Testis (tissue), 3 donors: ENCODE measurements around the gene GPATCH8. TPM values are rescaled to one million over a fixed set of nuclear protein-coding genes. Genes with fewer than 3 reads are reported as not detected.

ENCODE experiments used
- DNase-seq: peaks from one replicate; pipeline ENCODE4 v3.0.0-alpha.2; 2019
- H3K27ac ChIP-seq, 2 donors: fragments of 200-600 bp; sonication (generic); one replicate each; pipeline ENCODE4 v1.5.1; 2019
- H3K27me3 ChIP-seq: fragments of 200-600 bp; sonication (generic); one replicate; pipeline ENCODE4 v1.5.1; 2019
- H3K36me3 ChIP-seq: fragments of 200-600 bp; sonication (generic); one replicate; pipeline ENCODE4 v1.5.1; 2017; ENCODE audit warnings: low read depth; ENCODE audit errors: missing control alignments
- H3K4me1 ChIP-seq: fragments of 200-600 bp; sonication (generic); one replicate; pipeline ENCODE4 v1.5.1; 2019
- H3K4me3 ChIP-seq, 2 donors: fragments of 200-600 bp; sonication (generic); one replicate each; pipeline ENCODE4 v1.5.1; 2017 to 2019
- H3K9me3 ChIP-seq: fragments of 200-600 bp; sonication (generic); one replicate; pipeline ENCODE4 v1.5.1; 2017
- POLR2A ChIP-seq: fragments of 450-650 bp; IDR thresholded peaks from one replicate; pipeline ENCODE4 v1.6.1; 2017; ENCODE audit warnings: antibody characterized with exemption, mild to moderate bottlenecking, moderate library complexity
- WGBS, 2 donors: methylation state at CpG; one replicate each; pipeline ENCODE4 v1.1.5; 2018; 5-methylcytosine and 5-hydroxymethylcytosine counted together
- intact Hi-C: fragments of 100-400 bp; cut with DNase I; formaldehyde crosslinking; loops from one replicate; pipeline ENCODE4 v1.15.1; 2023; ENCODE audit warnings: low total_unique reads
- polyA plus RNA-seq: library from polyadenylated mRNA; stranded (reverse); fragments of 350-450 nt; fragmentation: Illumina TruSeq; extraction: RNeasy Lipid Tissue Mini Kit (QIAGEN cat#74804); gene quantifications from one replicate; pipeline ENCODE4 v1.2.3, GENCODE V29; 2014; ENCODE audit warnings: low read depth, low replicate concordance; ENCODE audit not compliant: insufficient read depth
- total RNA-seq, 2 donors: library from RNA; depleted of rRNA; stranded (reverse); fragments of >200 nt; gene quantifications; one replicate each; pipeline ENCODE4 v1.2.3, GENCODE V29; 2016
- TF ChIP-seq, protein P1 (sequence below), 3 experiments: fragments of 450-650 bp in 2 of 3; fragments of 200-600 bp in 1 of 3; sonication (generic) in 1 of 3; IDR thresholded peaks; one replicate each; pipeline ENCODE4 v1.5.1; 2016 to 2019; ENCODE audit warnings: antibody characterized with exemption in 3 of 3, mild to moderate bottlenecking in 2 of 3, moderate library complexity in 1 of 3

The GPATCH8 gene
- total and polyA plus RNA-seq, 3 donors from 2014 or later, result 32.8 to 70.0 (median 69.2) TPM

DNA sequence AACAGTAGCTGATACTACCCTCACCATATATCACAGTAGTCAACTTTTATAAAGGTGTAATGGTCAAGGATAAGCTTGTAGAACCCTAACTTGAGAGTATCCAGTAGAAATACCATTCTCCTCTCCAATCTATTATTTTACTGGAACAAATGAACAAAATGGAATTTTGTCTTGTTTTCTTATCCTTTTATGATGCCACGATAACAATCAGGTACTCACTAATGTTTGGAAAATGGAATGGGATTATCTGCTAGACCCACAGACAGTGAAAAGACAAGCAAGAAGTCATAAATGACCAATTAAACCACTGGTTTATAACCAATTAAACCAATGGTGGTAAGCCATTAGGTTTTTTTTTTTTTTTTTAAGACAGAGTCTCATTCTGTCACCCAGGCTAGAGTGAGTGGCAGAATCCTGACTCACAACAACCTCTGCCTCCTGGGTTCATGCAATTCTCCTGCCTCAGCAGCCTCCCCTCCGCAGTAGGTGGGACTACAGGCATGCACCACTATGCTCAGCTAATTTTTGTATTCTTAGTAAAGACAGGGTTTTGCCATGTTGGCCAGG, 10.4 kb downstream of the GPATCH8 start:
- TF ChIP-seq POLR2A, result no peak
- TF ChIP-seq, protein P1, sequence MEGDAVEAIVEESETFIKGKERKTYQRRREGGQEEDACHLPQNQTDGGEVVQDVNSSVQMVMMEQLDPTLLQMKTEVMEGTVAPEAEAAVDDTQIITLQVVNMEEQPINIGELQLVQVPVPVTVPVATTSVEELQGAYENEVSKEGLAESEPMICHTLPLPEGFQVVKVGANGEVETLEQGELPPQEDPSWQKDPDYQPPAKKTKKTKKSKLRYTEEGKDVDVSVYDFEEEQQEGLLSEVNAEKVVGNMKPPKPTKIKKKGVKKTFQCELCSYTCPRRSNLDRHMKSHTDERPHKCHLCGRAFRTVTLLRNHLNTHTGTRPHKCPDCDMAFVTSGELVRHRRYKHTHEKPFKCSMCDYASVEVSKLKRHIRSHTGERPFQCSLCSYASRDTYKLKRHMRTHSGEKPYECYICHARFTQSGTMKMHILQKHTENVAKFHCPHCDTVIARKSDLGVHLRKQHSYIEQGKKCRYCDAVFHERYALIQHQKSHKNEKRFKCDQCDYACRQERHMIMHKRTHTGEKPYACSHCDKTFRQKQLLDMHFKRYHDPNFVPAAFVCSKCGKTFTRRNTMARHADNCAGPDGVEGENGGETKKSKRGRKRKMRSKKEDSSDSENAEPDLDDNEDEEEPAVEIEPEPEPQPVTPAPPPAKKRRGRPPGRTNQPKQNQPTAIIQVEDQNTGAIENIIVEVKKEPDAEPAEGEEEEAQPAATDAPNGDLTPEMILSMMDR (IDR thresholded peaks at IDR 0.05), result no peak
- WGBS, 2 donors, result 86 to 88% methylated on average over 2 of the region's 2 CpGs
- intact Hi-C loops, result no loop called here
- Histone ChIP-seq H3K36me3 (no peaks in the 10 kb centered on the region), H3K27me3 (no peaks in the 10 kb centered on the region), H3K4me1 (no peaks in the 10 kb centered on the region), H3K27ac (no peak overlapping the region), H3K9me3 (no peaks in the 10 kb centered on the region), H3K4me3 (no peak overlapping the region)
- DNase-seq, result no peak

DNA sequence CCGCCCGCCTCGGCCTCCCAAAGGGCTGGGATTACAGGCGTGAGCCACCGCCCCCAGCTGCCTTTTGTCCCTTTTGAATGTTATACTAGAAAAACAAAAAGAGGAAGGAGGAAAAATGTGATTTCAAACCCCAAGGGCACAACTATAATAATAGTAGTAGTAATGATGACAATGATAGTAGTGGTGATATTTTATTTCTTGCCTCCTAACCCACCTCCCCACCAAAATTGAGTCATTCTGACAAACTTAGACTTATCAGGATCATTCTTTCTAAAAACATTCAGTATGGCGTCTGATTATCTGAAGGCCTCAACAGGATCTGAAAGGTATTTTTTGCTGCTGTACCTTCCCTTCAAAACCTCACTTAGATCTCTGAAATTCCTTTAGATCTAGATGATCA, 13.6 kb downstream of the GPATCH8 start:
- H3K36me3 ChIP-seq, result no peaks in the 10 kb centered on the region
- 91 to 95% methylated on average over 6 of the region's 6 CpGs for WGBS, 2 donors
- no peak overlapping the region for H3K27ac ChIP-seq
- no peaks in the 10 kb centered on the region for H3K4me1 ChIP-seq
- H3K9me3 ChIP-seq, result no peaks in the 10 kb centered on the region
- intact Hi-C loops, result no loop called here
- no peak overlapping the region for H3K4me3 ChIP-seq
- DNase-seq, result no peak
- no peaks in the 10 kb centered on the region for H3K27me3 ChIP-seq
- TF ChIP-seq, protein P1 (IDR thresholded peaks at IDR 0.05), result no peak
- no peak for TF ChIP-seq POLR2A

DNA sequence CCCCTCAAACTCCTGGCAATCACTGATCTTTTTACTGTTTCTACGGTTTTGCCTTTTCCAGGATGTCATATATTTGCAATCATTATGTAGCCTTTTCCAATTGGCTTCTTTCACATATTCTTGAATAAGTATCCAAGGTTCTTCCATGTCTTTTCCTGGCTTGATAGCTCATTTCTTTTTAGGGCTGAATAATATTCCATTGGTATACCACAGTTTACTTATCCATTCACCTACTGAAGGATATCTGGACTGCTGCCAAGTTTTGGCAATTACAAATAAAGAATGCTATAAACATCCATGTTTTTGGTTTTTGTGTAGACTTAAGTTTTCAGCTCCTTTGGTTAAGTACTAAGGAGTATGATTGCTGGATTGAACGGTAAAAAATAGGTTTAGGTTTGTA, 16.0 kb downstream of the GPATCH8 start:
- Histone ChIP-seq H3K36me3 (no peaks in the 10 kb centered on the region), H3K9me3 (no peaks in the 10 kb centered on the region), H3K4me3 (no peak overlapping the region), H3K4me1 (no peaks in the 10 kb centered on the region), H3K27ac (no peak overlapping the region), H3K27me3 (no peaks in the 10 kb centered on the region)
- TF ChIP-seq, protein P1 (IDR thresholded peaks at IDR 0.05), result no peak
- TF ChIP-seq POLR2A, result no peak
- no peak for DNase-seq
- intact Hi-C loops, result no loop called here
- 85 to 87% methylated on average over 2 of the region's 2 CpGs for WGBS, 2 donors

DNA sequence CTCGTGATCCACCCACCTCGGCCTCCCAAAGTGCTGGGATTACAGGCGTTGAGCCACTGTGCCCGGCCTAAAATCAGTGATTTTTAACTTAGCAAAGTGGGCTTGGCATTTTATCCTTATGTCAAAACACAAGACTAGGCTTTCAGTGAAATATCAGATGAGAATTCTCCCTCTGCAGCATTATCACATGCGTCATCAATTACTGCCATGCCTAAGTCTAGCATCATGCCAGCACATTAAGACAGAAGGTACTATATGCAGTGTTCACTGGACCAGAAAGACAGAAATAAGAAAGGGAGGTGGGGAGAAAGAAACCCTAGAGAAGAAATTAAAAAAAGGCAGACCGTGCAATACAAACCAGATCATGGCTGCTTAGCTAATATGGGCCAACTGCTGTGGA, 29.8 kb downstream of the GPATCH8 start:
- intact Hi-C loops, result no loop called here
- WGBS, 2 donors, result 92 to 94% methylated on average over 6 of the region's 6 CpGs
- Histone ChIP-seq H3K4me3 (no peak overlapping the region), H3K36me3 (no peaks in the 10 kb centered on the region), H3K27me3 (no peaks in the 10 kb centered on the region), H3K4me1 (no peaks in the 10 kb centered on the region), H3K27ac (no peak overlapping the region), H3K9me3 (no peaks in the 10 kb centered on the region)
- no peak for TF ChIP-seq POLR2A
- TF ChIP-seq, protein P1 (IDR thresholded peaks at IDR 0.05), result no peak
- DNase-seq, result no peak

DNA sequence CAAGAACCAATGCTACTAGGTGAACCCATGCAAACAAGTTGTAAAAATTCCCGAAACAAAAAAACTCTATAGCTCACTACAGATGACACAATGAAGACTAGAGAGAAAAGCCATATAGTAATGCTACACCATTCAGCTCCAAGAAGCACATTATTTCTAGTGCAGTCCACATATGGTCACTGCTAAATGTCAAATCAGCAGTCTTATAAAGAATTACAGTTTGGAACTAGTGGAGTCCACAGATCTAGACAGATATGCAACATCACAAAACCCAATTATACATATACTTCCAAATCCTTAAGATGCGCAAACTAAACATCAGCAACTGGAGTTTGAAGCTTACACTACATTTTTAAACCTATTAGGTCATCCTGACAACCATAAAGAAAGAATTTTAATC, 33.5 kb downstream of the GPATCH8 start:
- no peaks in the 10 kb centered on the region for H3K36me3 ChIP-seq
- H3K4me1 ChIP-seq, result peaks cover 16% of the 10 kb centered on the region
- 97 to 100% methylated on average over 2 of the region's 2 CpGs for WGBS, 2 donors
- H3K27ac ChIP-seq, result no peak overlapping the region
- no peaks in the 10 kb centered on the region for H3K9me3 ChIP-seq
- intact Hi-C loops, result no loop called here
- DNase-seq, result no peak
- TF ChIP-seq POLR2A, result no peak
- TF ChIP-seq, protein P1 (IDR thresholded peaks at IDR 0.05), result no peak
- H3K4me3 ChIP-seq, result no peak overlapping the region
- H3K27me3 ChIP-seq, result no peaks in the 10 kb centered on the region
